ENCODE measurements around the gene NMU.
"Not testable (repeated sequence)": the region's sequence is repeated elsewhere in the genome, so short reads cannot be mapped to it uniquely, and the experiment has no call there.

The NMU gene

GRCh38 chr4:55592014-55592413, 44.1 kb downstream of the NMU start, which contains the start of gene PDCL2:
TSS of gene PDCL2 (minus strand) at chr4:55592245. CDS start at chr4:55592109, 136 bp downstream.
- no peaks in the 10 kb centered on the region for H4K20me1 ChIP-seq (ENCODE audit: insufficient read depth, low read length)
- no peak within 1 kb of the TSS for H3K4me3 ChIP-seq (ENCODE audit: low read depth in 1 of 2, low read length in 2 of 2)
- no peaks in the 10 kb centered on the region for H3K27me3 ChIP-seq (ENCODE audit: insufficient read depth, low read length, poor library complexity)
- H3K4me2 ChIP-seq (ENCODE audit: insufficient read depth, low read length): no peak within 1 kb of the TSS
- H3K79me2 ChIP-seq (ENCODE audit: insufficient read depth, low read length): no peaks in the 10 kb centered on the region
- TF ChIP-seq, protein P1, sequence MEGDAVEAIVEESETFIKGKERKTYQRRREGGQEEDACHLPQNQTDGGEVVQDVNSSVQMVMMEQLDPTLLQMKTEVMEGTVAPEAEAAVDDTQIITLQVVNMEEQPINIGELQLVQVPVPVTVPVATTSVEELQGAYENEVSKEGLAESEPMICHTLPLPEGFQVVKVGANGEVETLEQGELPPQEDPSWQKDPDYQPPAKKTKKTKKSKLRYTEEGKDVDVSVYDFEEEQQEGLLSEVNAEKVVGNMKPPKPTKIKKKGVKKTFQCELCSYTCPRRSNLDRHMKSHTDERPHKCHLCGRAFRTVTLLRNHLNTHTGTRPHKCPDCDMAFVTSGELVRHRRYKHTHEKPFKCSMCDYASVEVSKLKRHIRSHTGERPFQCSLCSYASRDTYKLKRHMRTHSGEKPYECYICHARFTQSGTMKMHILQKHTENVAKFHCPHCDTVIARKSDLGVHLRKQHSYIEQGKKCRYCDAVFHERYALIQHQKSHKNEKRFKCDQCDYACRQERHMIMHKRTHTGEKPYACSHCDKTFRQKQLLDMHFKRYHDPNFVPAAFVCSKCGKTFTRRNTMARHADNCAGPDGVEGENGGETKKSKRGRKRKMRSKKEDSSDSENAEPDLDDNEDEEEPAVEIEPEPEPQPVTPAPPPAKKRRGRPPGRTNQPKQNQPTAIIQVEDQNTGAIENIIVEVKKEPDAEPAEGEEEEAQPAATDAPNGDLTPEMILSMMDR (IDR thresholded peaks at IDR 0.05; ENCODE audit: borderline replicate concordance, extremely low read depth, low read length, poor library complexity, severe bottlenecking): no peak
- no peak for TF ChIP-seq EZH2 (IDR thresholded peaks at IDR 0.05; ENCODE audit: borderline replicate concordance, low read depth, low read length, severe bottlenecking)
- no peak within 1 kb of the TSS for H3K27ac ChIP-seq (ENCODE audit: low read length)
- H3K9me3 ChIP-seq (ENCODE audit: insufficient read depth, low read length, severe bottlenecking): no peaks in the 10 kb centered on the region
- no peaks in the 10 kb centered on the region for H3K36me3 ChIP-seq (ENCODE audit: insufficient read depth, low read length)
- no peak within 1 kb of the TSS for H3K9ac ChIP-seq (ENCODE audit: low read depth, low read length)
- DNase-seq: no peak
- H3K4me1 ChIP-seq (ENCODE audit: insufficient read depth, low read length): no peaks in the 10 kb centered on the region
- H2AFZ ChIP-seq (ENCODE audit: low read depth, low read length): no peak within 1 kb of the TSS
- no peak for ATAC-seq (ENCODE audit: insufficient read depth, low read depth)

DNA sequence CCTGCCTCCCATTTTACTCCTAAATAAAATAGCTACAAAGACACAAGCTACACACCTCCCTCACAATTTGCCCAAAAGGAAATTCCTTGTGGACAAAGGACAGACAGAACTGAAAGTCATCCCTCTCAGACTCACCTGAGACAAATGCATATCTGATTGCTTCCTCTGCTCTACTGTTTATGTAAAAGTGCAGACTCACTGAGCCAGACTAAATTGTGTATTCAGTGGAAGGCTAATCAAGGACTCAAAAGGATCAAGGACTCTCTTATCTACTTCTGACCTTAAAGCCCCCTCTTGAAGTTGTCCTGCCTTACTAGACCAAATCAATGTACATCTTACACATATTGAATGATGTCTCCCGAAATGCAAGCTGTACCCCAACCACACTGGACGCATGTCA, 47.9 kb downstream of the NMU start:
- Histone ChIP-seq H3K79me2 (ENCODE audit: insufficient read depth, low read length) (no peaks in the 10 kb centered on the region), H3K27ac (ENCODE audit: low read length) (no peak overlapping the region), H2AFZ (ENCODE audit: low read depth, low read length) (no peak overlapping the region), H3K4me2 (ENCODE audit: insufficient read depth, low read length) (no peak overlapping the region), H3K9me3 (ENCODE audit: insufficient read depth, low read length, severe bottlenecking) (peaks cover 4% of the 10 kb centered on the region), H3K4me3 (ENCODE audit: low read depth in 1 of 2, low read length in 2 of 2) (no peak overlapping the region), H4K20me1 (ENCODE audit: insufficient read depth, low read length) (no peaks in the 10 kb centered on the region), H3K36me3 (ENCODE audit: insufficient read depth, low read length) (no peaks in the 10 kb centered on the region), H3K4me1 (ENCODE audit: insufficient read depth, low read length) (no peaks in the 10 kb centered on the region), H3K9ac (ENCODE audit: low read depth, low read length) (no peak overlapping the region), H3K27me3 (ENCODE audit: insufficient read depth, low read length, poor library complexity) (no peaks in the 10 kb centered on the region)
- ATAC-seq (ENCODE audit: insufficient read depth, low read depth): no peak
- no peak for TF ChIP-seq EZH2 (IDR thresholded peaks at IDR 0.05; ENCODE audit: borderline replicate concordance, low read depth, low read length, severe bottlenecking)
- TF ChIP-seq, protein P1 (IDR thresholded peaks at IDR 0.05; ENCODE audit: borderline replicate concordance, extremely low read depth, low read length, poor library complexity, severe bottlenecking): no peak
- DNase-seq: no peak

GRCh38 chr4:55582773-55583172, 53.3 kb downstream of the NMU start:
- H3K4me3 ChIP-seq (ENCODE audit: low read depth in 1 of 2, low read length in 2 of 2); H3K4me2 ChIP-seq (ENCODE audit: insufficient read depth, low read length); H3K79me2 ChIP-seq (ENCODE audit: insufficient read depth, low read length); H3K27me3 ChIP-seq (ENCODE audit: insufficient read depth, low read length, poor library complexity); H4K20me1 ChIP-seq (ENCODE audit: insufficient read depth, low read length); H3K4me1 ChIP-seq (ENCODE audit: insufficient read depth, low read length); ATAC-seq (ENCODE audit: insufficient read depth, low read depth); H3K36me3 ChIP-seq (ENCODE audit: insufficient read depth, low read length); DNase-seq; H3K9ac ChIP-seq (ENCODE audit: low read depth, low read length); H3K9me3 ChIP-seq (ENCODE audit: insufficient read depth, low read length, severe bottlenecking); H3K27ac ChIP-seq (ENCODE audit: low read length); H2AFZ ChIP-seq (ENCODE audit: low read depth, low read length): not testable (repeated sequence)

DNA sequence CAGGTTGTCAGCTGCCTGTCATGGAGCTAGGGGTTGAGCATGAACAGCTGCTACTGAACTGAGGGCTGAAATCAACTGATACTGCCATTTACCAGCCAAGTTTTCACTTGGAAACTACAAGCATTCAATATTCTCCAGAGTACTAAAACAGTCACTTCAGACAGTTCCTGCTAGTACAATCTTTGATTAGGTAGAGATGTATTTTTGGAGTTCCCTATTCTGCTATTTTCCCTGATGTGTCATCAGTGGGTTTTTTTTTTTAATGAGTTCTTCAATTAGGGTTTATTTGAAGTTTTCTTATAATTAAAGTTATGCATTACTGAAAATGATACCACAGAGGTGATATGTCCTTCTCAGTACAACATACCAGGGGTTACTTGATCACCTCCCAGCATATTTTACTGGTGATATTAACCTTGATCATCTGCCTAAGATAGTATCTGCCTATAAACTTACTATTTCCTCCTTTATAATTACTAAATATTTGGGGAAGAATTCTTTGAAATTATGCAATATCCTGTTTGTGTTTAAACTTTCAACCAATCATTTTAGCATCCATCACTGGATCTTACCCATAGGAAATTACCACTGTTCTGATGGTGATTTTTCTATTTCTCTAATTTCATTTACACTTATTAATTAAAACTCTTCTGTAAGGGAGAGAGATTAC, 57.6 kb downstream of the NMU start:
- no peak overlapping the region for H3K9ac ChIP-seq (ENCODE audit: low read depth, low read length)

More for the DNA sequence above, 57.6 kb downstream of the NMU start:
- no peak for TF ChIP-seq EZH2 (IDR thresholded peaks at IDR 0.05; ENCODE audit: borderline replicate concordance, low read depth, low read length, severe bottlenecking)
- TF ChIP-seq, protein P1 (IDR thresholded peaks at IDR 0.05; ENCODE audit: borderline replicate concordance, extremely low read depth, low read length, poor library complexity, severe bottlenecking): no peak
- no peak for DNase-seq
- H3K79me2 ChIP-seq (ENCODE audit: insufficient read depth, low read length): no peaks in the 10 kb centered on the region
- H3K27me3 ChIP-seq (ENCODE audit: insufficient read depth, low read length, poor library complexity): peaks cover 9% of the 10 kb centered on the region
- no peaks in the 10 kb centered on the region for H3K4me1 ChIP-seq (ENCODE audit: insufficient read depth, low read length)
- no peaks in the 10 kb centered on the region for H4K20me1 ChIP-seq (ENCODE audit: insufficient read depth, low read length)
- H3K4me2 ChIP-seq (ENCODE audit: insufficient read depth, low read length): no peak overlapping the region
- H3K27ac ChIP-seq (ENCODE audit: low read length): no peak overlapping the region
- ATAC-seq (ENCODE audit: insufficient read depth, low read depth): no peak
- H3K36me3 ChIP-seq (ENCODE audit: insufficient read depth, low read length): no peaks in the 10 kb centered on the region
- peaks cover under 1% of the 10 kb centered on the region for H3K9me3 ChIP-seq (ENCODE audit: insufficient read depth, low read length, severe bottlenecking)
- H2AFZ ChIP-seq (ENCODE audit: low read depth, low read length): no peak overlapping the region
- no peak overlapping the region for H3K4me3 ChIP-seq (ENCODE audit: low read depth in 1 of 2, low read length in 2 of 2)
